NCI-H2029 treated with DMSO at 0.1 percent for 48 hours (cell line): Measurements from ENCODE around the gene UBE2E2.
"Not testable (repeated sequence)": the region's sequence is repeated elsewhere in the genome, so short reads cannot be mapped to it uniquely, and the experiment has no call there.

ENCODE experiments used
- DNase-seq: peaks from one replicate; lab custom pipeline; 2025; lab: John Stamatoyannopoulos, UW

The UBE2E2 gene

DNA sequence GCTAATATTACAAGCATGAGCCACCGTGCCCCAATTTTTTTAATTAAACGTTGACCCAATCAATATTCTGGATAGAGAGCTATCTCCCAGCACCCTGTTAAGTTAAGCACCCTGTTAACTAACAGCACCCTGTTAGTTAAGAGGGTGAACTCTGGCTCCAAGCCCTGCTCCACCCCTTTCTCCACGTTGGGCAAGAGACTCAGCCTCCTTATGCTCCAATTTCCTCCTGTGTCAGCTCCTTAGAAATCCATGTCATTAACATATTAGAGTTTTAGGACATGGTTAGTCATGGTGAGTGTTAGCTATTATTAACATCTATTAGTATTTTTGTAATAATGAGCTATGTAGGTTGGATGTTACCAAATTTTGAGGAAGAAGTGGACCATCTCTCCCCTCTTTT is 385.4 kb downstream of the UBE2E2 start:
- no peak for DNase-seq

DNA sequence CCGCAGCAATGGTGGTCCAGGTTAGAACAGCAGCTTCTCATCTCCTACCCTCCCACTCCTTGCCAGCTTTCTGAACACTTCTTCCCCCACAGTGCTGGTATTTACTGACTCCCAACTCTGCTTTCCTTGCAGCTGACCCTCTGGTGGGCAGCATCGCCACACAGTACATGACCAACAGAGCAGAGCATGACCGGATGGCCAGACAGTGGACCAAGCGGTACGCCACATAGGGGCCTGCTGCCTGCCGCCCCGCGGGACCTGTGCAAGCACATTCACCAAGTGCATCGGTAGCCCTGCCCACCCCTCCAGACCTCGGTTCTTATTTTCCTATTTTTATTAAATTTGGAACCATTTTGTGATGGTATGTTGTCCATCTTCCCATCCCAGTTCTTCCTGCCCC is 386.5 kb downstream of the UBE2E2 start:
- DNase-seq: no peak

DNA sequence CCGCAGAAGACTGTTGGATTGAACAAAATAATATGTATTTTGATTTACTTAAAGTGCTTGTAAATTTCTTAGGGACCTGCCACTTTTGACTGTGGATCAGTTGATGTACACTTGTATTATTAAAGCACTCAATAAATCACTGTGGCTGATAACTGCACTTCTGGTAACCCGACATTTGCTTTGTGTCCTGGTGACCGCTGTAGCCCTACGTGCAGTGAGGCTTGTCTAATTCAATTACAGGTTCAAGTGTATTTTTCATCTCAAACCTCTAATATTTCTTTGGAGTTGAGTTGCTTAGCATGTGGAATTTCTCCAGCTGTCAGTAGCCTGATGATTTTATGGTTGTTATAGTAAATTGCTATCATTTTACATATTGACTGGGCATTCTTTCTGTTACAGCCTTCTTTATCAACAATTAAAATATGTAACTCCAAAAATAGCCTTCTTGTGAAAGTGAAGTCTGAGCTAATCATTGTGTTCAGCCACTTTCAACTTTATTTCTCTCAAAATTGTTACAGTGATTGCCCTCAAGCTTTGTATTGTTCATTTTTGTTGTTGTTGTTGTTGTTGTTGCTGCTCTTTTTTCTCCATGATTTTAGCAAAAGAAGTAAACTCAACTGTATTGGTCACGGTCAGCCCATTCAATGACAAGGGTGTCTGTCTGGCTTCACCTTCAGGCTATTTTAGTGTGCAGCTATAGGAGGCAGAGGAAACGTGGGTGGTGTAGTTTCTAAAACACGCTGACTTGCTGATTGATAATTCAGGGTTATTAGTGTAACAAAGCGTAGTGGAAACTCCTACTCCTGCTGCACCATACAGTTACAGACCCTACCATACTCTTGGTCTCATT is 387.5 kb downstream of the UBE2E2 start:
- no peak for DNase-seq

DNA sequence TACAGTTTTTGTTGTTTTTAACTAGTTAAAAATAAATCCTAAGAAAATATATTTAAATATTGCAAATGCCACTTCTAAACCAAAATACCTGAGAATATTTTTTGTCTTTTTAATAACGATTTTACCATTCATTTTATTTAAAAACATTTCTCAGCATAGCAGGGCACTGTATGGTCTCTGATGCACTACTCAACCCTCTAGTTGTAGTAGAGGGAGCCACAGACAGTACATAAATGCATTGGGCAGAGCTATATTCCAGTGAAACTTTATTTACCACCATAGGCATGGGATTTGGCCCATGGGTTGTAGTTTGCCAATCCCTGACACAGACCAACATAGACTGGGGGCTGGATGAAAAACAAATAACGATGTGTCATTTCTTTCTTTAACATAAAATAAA is 388.2 kb downstream of the UBE2E2 start:
- no peak for DNase-seq

DNA sequence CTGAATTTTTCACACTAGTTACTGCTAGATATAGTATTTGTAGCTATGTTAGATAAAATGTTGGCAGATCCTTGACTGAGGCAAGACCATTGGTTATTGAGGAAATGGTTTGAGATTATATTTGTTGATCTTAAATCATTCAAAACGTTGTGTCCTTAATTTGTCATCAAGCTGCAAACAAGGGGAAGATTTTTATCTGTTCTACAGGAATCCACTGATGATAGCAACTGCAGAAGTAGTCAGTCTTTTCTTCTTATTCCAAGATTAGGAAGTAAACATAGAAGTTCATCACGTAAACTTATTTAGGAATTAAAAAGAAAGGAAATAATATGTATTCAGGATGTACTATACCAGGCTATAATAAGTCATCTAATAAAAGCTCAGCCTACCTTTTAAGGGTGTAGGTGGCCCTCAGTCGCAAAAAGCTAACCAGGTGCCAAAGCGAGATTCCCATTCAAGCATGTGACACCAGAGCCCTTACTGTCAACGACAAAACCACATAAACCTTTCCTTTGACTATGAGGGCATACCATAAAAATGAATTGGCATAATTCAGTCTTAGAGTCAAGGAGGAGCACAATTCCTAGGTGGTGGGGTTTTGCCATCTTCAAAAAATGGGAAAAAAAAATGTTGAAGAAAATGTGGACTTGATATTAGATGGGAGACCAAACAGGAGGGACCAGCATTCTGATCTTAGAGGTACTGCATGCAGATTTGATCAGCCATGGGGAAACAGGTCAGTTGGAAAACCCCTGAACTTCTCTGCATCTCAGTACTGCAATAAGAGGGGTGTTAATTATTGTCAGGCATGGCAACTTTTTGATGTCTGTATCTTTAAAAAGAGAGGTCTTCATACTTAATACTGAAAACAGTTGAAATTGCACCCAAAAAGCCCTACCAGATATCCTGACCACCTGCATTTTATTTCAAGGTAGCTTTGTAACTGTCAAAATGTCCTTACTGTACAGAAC is 390.1 kb downstream of the UBE2E2 start:
- no peak for DNase-seq

DNA sequence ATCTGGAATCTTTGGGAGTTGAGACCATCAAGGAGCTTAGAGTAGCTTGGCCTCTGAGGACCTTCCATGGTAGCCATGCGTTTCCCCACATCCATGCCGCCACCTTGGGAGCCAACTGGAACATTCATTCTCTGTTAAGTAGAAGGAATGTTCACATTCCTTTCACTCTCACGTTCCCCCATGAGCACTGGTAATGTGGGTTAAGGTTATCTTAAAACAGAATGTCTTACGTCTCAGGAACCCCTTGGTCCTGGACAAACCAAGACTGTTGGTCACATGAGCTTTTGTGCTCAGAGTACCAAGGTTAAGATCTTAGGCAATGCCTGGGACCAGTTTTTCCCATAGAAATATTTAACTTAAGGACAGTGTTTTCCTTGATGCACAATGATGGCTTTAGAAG is 390.9 kb downstream of the UBE2E2 start:
- DNase-seq: no peak

DNA sequence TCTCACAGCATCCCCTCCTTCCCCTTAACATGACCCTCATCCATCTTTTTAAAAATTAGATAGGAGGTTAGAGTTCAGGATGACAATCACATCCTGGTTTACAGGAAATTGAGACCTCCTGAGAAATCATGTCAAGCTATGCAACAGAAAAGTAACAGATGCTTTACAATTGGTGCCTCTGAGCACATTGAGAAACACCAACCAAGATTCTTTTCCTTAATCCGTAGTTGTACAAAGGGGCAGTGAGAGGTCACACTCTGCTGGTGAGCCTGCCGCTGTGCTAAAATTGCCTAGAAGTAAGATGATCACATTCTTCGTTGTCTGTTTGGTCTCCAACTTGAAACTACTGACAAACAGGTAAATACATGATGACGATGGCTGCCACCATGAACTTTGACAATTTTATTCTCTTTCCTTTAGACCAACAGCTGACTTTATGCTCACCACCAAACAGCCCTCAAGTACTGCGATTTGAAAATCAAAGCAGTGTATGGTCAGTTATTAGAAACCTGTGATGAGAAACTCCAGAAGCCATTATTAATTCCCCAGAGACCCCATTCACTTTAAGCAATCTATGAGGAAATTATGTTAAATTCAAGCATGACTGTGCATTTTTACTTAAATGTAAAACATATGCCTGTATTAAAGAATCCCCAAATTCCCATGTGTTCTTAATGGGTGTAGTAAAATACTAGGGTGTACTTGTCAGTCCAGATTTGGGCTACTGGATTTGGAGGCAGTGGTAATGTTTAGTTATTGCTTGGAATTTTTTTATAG is 392.0 kb downstream of the UBE2E2 start:
- DNase-seq: no peak

DNA sequence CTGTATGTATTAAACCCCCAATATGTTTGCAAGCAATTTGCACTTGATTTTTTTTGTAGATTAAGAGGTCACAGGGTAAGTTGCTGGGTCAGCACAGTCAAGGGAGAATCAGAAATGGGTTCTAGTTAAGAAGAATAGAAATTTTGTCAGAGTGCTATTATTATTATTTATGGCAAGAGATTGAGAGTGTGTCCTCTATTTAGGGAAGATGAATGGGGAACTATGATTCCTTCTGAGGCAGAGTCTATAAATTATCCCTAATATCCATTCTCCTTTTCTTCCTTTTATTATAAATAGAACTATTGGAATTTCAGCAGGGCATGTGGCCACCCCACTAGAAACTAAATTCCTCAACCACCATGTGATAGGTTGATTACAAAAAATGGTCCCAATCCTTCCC is 392.7 kb downstream of the UBE2E2 start:
- DNase-seq: no peak

DNA sequence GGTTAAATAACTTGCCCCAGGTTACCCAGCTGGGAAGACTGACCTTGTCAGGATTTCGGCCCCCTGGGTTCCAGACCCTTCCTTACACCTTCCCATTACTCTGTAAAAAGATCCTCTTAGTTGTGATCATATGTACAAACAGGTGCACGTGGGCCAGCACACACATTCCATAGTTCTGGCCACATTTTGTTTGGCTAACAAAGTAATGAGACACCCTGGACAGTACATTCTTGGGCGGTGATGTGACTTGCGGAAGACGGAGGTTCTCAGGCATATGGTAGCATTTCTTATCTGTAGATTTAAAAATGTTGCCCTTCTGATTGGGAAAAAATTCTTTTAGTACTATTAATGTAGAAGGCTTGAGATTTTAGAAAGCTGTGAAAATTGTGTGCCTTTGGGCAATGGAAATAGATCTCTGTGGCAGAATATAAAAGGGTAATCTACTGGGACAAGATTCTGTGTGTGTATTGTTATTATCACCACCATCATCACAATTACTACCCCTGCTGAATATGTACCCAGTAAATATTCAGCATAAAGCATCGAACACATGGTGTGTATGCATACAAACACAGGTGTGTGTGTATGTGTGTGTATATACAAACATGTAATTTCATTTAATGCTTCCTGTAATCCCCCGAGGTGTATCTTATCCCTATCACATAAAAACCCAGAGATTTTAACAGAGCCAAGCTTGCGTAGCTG is 397.2 kb downstream of the UBE2E2 start:
- no peak for DNase-seq

DNA sequence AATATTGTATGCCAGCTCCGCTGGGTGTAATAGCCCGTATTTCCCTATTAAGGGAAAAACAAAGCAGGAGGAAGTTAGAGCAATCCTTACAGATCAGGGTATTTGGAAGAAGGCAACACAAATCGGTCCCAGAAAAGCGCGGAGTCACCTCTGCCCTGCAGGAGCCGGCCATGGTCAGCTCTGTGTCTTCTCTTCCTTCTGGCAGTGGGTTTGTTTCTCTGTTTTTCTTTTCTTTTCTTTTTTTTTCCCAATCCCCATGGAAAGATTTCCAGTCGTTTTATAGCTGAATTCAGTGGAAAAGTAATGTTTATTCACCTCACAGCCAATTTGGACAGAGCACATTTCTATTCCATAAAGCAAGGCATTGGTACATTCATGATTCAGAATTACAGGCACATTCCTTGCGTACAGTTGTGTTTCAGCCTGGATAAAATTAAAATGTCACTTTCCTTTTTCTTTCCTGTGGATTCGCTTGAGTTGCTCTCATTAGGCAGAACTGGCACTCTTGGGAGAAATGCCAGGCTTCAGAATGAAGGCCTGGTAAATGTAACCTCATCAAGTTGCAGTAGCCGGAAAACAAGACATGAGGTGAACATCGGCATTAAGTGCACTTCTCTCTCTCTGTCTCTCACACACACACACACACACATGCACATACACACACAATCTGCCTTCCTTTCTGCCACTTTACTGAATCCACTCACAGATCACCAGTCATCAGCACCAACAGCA is 398.1 kb downstream of the UBE2E2 start:
- no peak for DNase-seq

DNA sequence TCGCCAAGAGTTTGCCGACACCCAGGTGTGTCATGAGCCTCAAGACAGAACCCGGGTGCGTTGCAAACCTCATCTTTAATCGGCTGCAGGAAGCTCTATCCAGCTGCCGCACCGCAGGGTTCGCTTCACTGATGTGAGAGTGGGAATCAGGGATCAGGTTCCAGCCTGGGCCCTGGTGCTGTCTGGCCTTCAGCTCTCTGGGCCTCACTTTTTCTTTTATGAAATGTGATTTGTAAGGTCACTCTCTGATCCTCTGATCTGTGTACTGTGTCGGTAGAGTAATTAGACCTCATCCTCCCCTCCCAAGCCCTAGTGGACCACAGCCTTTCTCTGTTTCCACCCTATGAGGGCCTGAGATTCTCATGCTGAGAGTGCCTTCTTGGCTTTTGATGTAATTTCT is 399.8 kb downstream of the UBE2E2 start:
- no peak for DNase-seq

DNA sequence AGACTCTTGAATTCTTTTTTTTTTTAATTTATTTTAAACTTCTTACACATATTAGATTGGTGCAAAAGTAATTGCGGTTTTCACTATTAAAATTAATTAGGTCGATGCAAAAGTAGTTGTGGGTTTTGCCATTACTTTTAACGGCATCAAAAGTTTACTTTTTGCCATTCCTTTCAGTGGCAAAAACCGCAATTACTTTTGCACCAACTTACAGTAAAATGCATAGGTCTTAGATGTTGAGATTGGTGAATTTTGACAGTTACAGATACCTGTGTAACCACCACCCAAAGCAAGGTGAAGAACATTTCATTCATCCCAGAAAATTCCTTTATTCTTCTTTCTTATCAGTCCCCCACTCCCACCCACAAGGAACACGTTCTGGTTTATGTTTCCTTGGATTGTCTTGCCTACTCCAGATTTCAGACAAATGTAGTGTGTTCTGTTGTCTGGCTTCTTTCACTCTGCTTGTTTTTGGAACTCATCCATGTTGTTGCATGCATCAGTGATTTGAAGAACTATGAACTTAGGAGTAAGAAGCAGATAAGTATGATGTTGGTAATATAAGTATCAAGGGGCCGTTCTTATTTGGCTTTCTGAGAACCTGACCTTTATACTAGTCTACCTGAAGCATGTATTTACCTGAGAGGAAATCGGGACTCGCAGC is 404.2 kb downstream of the UBE2E2 start:
- DNase-seq: no peak

DNA sequence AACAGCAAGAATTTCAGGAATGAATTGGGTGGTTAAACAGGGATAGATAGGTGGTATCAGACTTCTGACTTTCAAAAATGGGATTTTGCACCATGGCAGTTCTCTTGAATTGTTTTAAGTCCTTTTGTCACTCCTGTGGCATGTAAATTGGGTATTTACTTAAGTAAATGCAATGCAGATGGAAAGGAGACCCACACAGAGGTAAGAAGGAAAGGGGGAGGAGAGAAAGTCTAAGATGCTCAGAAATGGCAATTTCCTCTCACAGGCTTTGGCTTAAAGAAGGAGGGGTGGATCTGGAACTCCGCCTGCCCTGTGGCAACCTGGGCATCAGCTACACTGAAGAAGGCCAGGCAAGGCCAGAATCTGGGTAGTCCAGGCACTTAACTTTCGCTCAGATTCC is 405.5 kb downstream of the UBE2E2 start:
- DNase-seq: no peak

DNA sequence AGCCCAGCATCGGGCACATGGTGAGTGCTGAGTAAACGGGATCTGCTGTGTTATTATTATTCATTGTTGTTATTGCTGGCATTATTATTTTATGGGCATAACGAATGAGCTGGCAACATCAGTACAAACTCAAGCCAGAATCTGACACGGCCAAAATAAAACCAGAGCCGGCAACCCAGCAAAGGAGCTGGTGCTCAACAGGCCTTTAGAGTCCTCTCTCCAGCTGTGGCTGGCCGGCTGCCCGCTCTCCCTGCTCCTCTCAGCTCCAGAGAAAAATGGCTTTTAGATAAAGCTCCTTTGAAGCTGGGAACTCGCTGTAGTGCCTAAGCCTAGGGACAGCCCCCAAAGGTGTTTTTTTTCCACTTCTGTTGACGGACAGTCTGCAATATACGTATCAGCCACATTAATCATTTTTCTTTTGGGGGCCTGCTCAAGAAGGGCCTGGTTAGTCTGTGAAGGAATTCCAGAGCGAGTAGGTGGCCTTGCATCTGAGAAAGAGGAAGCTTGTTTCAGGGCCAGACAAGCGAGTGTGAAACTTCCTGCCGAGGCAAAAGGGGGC is 408.7 kb downstream of the UBE2E2 start:
- DNase-seq: peak; percentile 36

DNA sequence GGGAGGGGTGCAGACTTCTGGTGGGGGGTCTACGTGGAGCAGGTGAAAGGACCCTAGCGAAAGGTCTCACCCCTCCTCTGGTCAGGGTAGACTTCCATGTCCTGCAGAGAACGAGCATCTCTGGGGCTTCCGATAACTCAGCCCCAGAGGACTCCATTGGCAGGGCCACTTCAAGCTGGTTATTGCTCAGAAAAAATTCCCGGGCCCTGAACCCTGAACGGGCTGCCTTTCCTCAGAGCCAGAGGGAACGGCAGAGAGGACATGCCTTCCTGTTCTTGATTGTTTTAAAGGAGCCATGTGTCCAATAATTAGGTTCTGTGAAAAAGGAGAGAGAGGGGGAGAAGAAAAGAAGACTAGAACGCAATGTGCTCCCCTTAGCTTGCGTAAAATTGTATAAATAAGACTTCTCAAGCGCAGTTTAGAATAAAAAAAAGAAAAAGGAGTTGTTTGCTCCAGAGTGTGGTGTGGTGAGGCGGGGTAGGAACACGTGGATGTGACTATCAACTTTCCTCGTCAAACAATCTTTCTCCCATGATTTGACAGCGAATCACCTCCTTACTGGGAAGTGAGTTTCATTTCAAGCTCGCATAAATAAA is 409.3 kb downstream of the UBE2E2 start:
- no peak for DNase-seq

DNA sequence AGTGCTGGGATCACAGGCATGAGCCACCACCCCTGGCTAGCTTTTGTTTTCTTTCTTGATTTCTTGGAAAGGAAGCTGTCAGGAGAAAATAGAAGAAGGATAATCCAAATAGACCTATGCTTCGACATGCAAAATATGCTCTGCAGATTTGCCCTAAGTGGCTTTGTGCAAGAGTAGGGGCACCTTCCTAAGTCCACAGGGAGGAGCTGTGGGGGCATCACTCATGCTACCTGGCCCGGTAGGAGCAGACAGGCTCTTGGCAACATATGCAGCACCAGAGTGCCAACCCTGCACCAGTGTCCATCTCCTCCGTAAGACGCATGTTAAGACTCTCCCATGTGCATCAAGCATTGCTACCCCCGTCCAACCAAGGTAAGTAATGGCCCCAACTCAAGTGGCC is 411.9 kb downstream of the UBE2E2 start:
- no peak for DNase-seq

DNA sequence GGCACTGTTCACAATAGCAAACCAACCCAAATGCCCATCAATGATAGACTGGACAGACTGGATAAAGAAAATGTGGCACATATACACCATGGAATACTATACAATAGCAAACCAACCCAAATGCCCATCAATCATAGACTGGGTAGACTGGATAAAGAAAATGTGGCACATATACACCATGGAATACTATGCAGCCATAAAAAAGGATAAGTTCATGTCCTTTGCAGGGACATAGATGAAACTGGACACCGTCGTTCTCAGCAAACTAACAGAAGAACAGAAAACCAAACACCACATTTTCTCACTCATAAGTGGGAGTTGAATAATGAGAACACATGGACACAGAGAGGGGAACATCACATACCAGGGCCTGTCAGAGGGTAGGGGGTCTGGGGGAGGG is 415.3 kb downstream of the UBE2E2 start:
- not testable (repeated sequence) for DNase-seq

DNA sequence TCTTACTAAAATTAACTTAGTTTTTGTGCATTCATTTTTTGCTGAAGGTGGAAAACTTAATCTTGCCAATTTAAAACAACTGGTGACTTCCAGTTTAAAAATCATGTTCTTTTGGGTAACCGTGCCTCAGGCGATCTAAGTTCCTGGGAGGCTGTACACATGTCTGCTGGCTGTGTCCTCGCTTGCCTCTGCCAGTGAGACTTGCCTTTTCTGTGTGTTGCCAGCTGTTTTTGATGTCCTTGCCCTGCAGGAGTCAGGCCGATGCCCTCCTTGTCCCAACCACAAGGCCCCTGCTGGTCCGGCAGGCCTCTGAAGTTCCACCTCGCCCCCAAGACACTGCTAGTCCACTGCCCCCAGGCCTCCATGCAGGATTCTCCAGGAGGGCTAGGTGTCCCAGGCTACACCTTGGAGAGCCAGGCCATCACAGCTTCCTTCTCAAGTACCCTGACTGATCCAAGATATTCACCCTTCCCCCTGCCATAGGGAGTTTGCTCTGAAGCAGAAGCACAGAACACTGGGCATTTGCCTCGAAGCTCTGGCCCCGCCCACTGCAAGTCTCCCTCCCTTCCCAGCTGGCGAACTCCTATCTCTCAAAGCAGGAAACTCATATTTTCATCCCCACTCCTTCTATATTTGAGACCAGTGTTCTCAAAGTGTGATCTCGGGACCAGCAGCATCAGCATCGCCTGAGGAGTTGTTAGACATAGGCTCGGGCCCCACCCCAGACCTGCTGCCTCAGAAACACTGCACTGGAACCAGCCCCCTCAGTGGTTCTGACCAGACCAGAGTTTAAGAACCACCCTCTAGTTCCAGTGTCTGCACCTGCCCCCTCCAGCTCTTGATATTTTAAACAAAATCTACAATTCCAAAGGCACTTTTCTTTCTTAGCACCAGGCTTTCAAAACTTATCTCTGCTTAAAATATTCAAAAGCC is 416.8 kb downstream of the UBE2E2 start:
- DNase-seq: no peak

DNA sequence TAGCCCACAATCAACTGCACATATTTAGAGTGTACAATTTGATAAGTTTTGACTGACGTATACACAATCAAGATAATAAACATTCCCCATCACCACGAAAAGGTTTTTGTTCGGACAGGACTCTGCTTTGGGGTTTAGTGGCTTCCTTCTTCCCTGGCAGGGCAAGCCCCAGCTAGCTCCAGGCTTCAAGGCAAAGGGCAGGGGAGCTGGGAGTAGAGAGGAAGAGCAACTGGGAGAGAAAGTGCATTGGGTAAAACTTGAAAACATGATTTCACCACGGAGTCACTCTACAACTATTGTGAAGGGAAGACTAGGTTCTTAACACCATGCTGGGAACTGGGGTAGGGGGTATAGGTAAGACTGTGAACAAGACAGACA is 417.5 kb downstream of the UBE2E2 start:
- DNase-seq: no peak
